Calu3 (cell line): ENCODE data around the gene POLA2. TPM values are rescaled to one million over a fixed set of nuclear protein-coding genes. Genes with fewer than 3 reads are reported as not detected.
"Not testable (repeated sequence)": the region's sequence is repeated elsewhere in the genome, so short reads cannot be mapped to it uniquely, and the experiment has no call there.

Experiments used
- BruUV-seq: library from RNA; stranded (reverse); fragments of 400-500 nt; replicated peaks from 2 replicates; lab custom pipeline; 2021; lab: Mats Ljungman, UMichigan
- CTCF ChIA-PET: fragments of 300-600 bp; sonication (Branson Sonifier 250); formaldehyde crosslinking; loops from one replicate; lab custom pipeline; 2022; ENCODE audit warnings: antibody characterized with exemption; lab: Charles Lee
- DNase-seq: peaks from one replicate; pipeline ENCODE4 v3.0.0; 2022
- H3K27ac Mint-ChIP-seq: one replicate; pipeline ENCODE4 v1.8.0; 2022; ENCODE audit warnings: mixed read lengths; ENCODE audit not compliant: unreplicated experiment
- H3K27me3 Mint-ChIP-seq: one replicate; pipeline ENCODE4 v1.8.0; 2022; ENCODE audit warnings: mixed read lengths; ENCODE audit not compliant: unreplicated experiment
- H3K36me3 Mint-ChIP-seq: one replicate; pipeline ENCODE4 v1.8.0; 2022; ENCODE audit warnings: mild to moderate bottlenecking, moderate library complexity, mixed read lengths; ENCODE audit not compliant: insufficient read depth, unreplicated experiment
- H3K4me1 Mint-ChIP-seq: one replicate; pipeline ENCODE4 v1.8.0; 2022; ENCODE audit warnings: mild to moderate bottlenecking, low read depth, mixed read lengths; ENCODE audit not compliant: unreplicated experiment
- H3K4me3 Mint-ChIP-seq: one replicate; pipeline ENCODE4 v1.8.0; 2022; ENCODE audit warnings: mild to moderate bottlenecking, low read depth, moderate library complexity, mixed read lengths; ENCODE audit not compliant: unreplicated experiment
- H3K9me3 Mint-ChIP-seq: one replicate; pipeline ENCODE4 v1.8.0; 2022; ENCODE audit warnings: low read depth, mixed read lengths; ENCODE audit not compliant: unreplicated experiment
- CTCF ChIP-seq: fragments of 200-600 bp; IDR thresholded peaks from one replicate; pipeline ENCODE4 v1.8.0; 2022; ENCODE audit warnings: antibody characterized with exemption; ENCODE audit not compliant: unreplicated experiment
- intact Hi-C: fragments of 100-400 bp; cut with micrococcal nuclease; formaldehyde crosslinking; loops from one replicate; pipeline ENCODE4 v1.10.0; 2022; ENCODE audit not compliant: unreplicated experiment
- total RNA-seq: library from RNA; stranded (reverse); gene quantifications from 2 replicates; pipeline ENCODE4 v1.2.3, GENCODE V29; 2022

POLA2 gene
- total RNA-seq, 1 experiment from 2014 or later, result 40.4 TPM

- Mint-ChIP-seq H3K36me3 (peaks cover 29% of the 10 kb centered on the region), H3K4me1 (no peaks in the 10 kb centered on the region), H3K9me3 (peaks cover 3% of the 10 kb centered on the region), H3K27ac (no peak overlapping the region), H3K27me3 (no peaks in the 10 kb centered on the region), H3K4me3 (no peak overlapping the region)
- CTCF ChIA-PET, result interaction anchor here (0.9 to 1.0 kb wide), 2 partner anchors 19 to 49 kb away, joined by 3 to 7 read pairs; no protein-coding TSS in a partner anchor
- BruUV-seq, result no TSS peak
- DNase-seq, result no peak
- intact Hi-C loops, result no loop called here
- no peak for TF ChIP-seq CTCF
Measured at GRCh38 chr11:65225279-65226102, 36.3 kb upstream of the POLA2 start.

GRCh38 chr11:65226103-65226442, 35.7 kb upstream of the POLA2 start:
- Mint-ChIP-seq H3K9me3 (peaks cover 3% of the 10 kb centered on the region), H3K4me3 (no peak overlapping the region), H3K27me3 (no peaks in the 10 kb centered on the region), H3K4me1 (no peaks in the 10 kb centered on the region), H3K27ac (no peak overlapping the region), H3K36me3 (peaks cover 23% of the 10 kb centered on the region)
- intact Hi-C loops, result no loop called here
- no peak for TF ChIP-seq CTCF
- DNase-seq, result no peak
- no TSS peak for BruUV-seq
- CTCF ChIA-PET, result interaction anchor here (0.9 kb wide), 1 partner anchor 49 kb away, joined by 7 read pairs; no protein-coding TSS in a partner anchor

- DNase-seq, result no peak
- Mint-ChIP-seq H3K36me3 (peaks cover 20% of the 10 kb centered on the region), H3K9me3 (peaks cover 3% of the 10 kb centered on the region), H3K4me3 (no peak overlapping the region), H3K27me3 (no peaks in the 10 kb centered on the region), H3K4me1 (no peaks in the 10 kb centered on the region), H3K27ac (no peak overlapping the region)
- BruUV-seq, result no TSS peak
- intact Hi-C loops, result no loop called here
- CTCF ChIA-PET, result no interaction called here
- no peak for TF ChIP-seq CTCF
Measured at GRCh38 chr11:65227879-65228278, 33.9 kb upstream of the POLA2 start.

GRCh38 chr11:65236194-65237059, 25.3 kb upstream of the POLA2 start:
- no peaks in the 10 kb centered on the region for H3K36me3 Mint-ChIP-seq
- CTCF ChIA-PET, result no interaction called here
- no peaks in the 10 kb centered on the region for H3K27me3 Mint-ChIP-seq
- BruUV-seq, result no TSS peak
- H3K4me1 Mint-ChIP-seq, result no peaks in the 10 kb centered on the region
- intact Hi-C loops, result no loop called here
- no peak overlapping the region for H3K27ac Mint-ChIP-seq
- H3K9me3 Mint-ChIP-seq, result no peaks in the 10 kb centered on the region
- no peak for TF ChIP-seq CTCF
- DNase-seq, result no peak
- no peak overlapping the region for H3K4me3 Mint-ChIP-seq

GRCh38 chr11:65238302-65238701, 23.5 kb upstream of the POLA2 start:
- H3K4me3 Mint-ChIP-seq, H3K36me3 Mint-ChIP-seq, H3K9me3 Mint-ChIP-seq, H3K4me1 Mint-ChIP-seq, BruUV-seq, H3K27me3 Mint-ChIP-seq, DNase-seq, intact Hi-C loops, CTCF ChIA-PET, H3K27ac Mint-ChIP-seq: not testable (repeated sequence)
